A673 (cell line): ENCODE data around the gene TCERG1L. TPM values are rescaled to one million over a fixed set of nuclear protein-coding genes. Genes with fewer than 3 reads are reported as not detected.

Experiments
- BruUV-seq: library from RNA; stranded (reverse); fragments of 400-500 nt; replicated peaks from 2 replicates; lab custom pipeline; 2021; lab: Mats Ljungman, UMichigan
- CTCF ChIA-PET: fragments of 300-600 bp; sonication (Branson Sonifier 250); formaldehyde crosslinking; loops from one replicate; lab custom pipeline; 2022; ENCODE audit warnings: antibody characterized with exemption; lab: Charles Lee
- POLR2A ChIA-PET: fragments of 300-600 bp; sonication (Branson Sonifier 250); formaldehyde crosslinking; loops from one replicate; lab custom pipeline; 2022; ENCODE audit warnings: antibody characterized with exemption; ENCODE audit not compliant: low non-redundant PET; lab: Charles Lee
- DNase-seq: peaks from one replicate; pipeline ENCODE4 v3.0.0-alpha.2; 2015; ENCODE audit warnings: low spot score
- H3K27ac ChIP-seq: fragments of 200-600 bp; sonication (generic); 2 replicates; pipeline ENCODE4 v1.5.1; 2016; ENCODE audit warnings: mixed run types, low read depth, mild to moderate bottlenecking, mixed read lengths, antibody characterized with exemption, low read length; ENCODE audit not compliant: poor library complexity, severe bottlenecking
- H3K27me3 ChIP-seq: fragments of 200-600 bp; sonication (generic); replicated peaks from 2 replicates; pipeline ENCODE4 v1.6.1; 2017; ENCODE audit warnings: mixed run types, low read depth, mild to moderate bottlenecking, mixed read lengths, antibody characterized with exemption, low read length; ENCODE audit not compliant: insufficient read depth, poor library complexity
- H3K36me3 ChIP-seq: fragments of 200-600 bp; sonication (generic); 2 replicates; pipeline ENCODE4 v1.6.1; 2016; ENCODE audit warnings: mixed run types, mild to moderate bottlenecking, mixed read lengths, antibody characterized with exemption, low read length; ENCODE audit not compliant: insufficient read depth, poor library complexity, severe bottlenecking
- H3K4me1 ChIP-seq: fragments of 200-600 bp; sonication (generic); 2 replicates; pipeline ENCODE4 v1.6.1; 2017; ENCODE audit warnings: mixed run types, mild to moderate bottlenecking, mixed read lengths, antibody characterized with exemption, low read length; ENCODE audit not compliant: insufficient read depth, poor library complexity, severe bottlenecking
- H3K4me3 ChIP-seq: fragments of 200-600 bp; sonication (generic); 2 replicates; pipeline ENCODE4 v1.5.1; 2016; ENCODE audit warnings: low read depth, mixed run types, mild to moderate bottlenecking, mixed read lengths, low read length; ENCODE audit not compliant: poor library complexity, severe bottlenecking
- H3K9me3 ChIP-seq: fragments of 200-600 bp; sonication (generic); 2 replicates; pipeline ENCODE4 v1.6.1; 2016; ENCODE audit warnings: mixed run types, low read depth, mild to moderate bottlenecking, mixed read lengths, antibody characterized with exemption, low read length; ENCODE audit not compliant: poor library complexity, severe bottlenecking
- CTCF ChIP-seq: fragments of 300-800, 200-600 bp; sonication (generic); conservative IDR thresholded peaks from 2 replicates; pipeline ENCODE4 v1.5.1; 2017; ENCODE audit warnings: low read depth, mild to moderate bottlenecking, antibody characterized with exemption, low read length, moderate library complexity, mixed read lengths
- EZH2 ChIP-seq: fragments of 200-600 bp; sonication (generic); IDR thresholded peaks from 2 replicates; pipeline ENCODE4 v1.6.1; 2017; ENCODE audit warnings: borderline replicate concordance, low read depth, mild to moderate bottlenecking, mixed read lengths, antibody characterized with exemption, low read length; ENCODE audit not compliant: poor library complexity, severe bottlenecking
- intact Hi-C: fragments of 100-400 bp; cut with micrococcal nuclease; formaldehyde crosslinking; loops from one replicate; pipeline ENCODE4 v1.10.0; 2022; ENCODE audit not compliant: unreplicated experiment
- total RNA-seq: library from RNA; stranded (reverse); gene quantifications from 2 replicates; pipeline ENCODE4 v1.2.3, GENCODE V29; 2021

The TCERG1L gene
- total RNA-seq, 1 experiment from 2014 or later = 16.3 TPM

- TF ChIP-seq CTCF (no peak), EZH2 (no peak)
- intact Hi-C loops = no loop called here
- no TSS peak for BruUV-seq
Measured at GRCh38 chr10:131142517-131143380, 168.8 kb downstream of the TCERG1L start.

GRCh38 chr10:131141645-131142516, 169.6 kb downstream of the TCERG1L start:
- no peak overlapping the region for H3K27ac ChIP-seq
- no peaks in the 10 kb centered on the region for H3K36me3 ChIP-seq
- intact Hi-C loops = no loop called here
- BruUV-seq = no TSS peak
- DNase-seq = no peak
- POLR2A ChIA-PET = no interaction called here
- peaks cover 32% of the 10 kb centered on the region for H3K4me1 ChIP-seq
- CTCF ChIA-PET = no interaction called here
- no peaks in the 10 kb centered on the region for H3K27me3 ChIP-seq
- TF ChIP-seq CTCF = no peak
- no peak for TF ChIP-seq EZH2
- H3K9me3 ChIP-seq = no peaks in the 10 kb centered on the region
- H3K4me3 ChIP-seq = no peak overlapping the region

More at GRCh38 chr10:131142517-131143380, 168.8 kb downstream of the TCERG1L start:
- no peak for DNase-seq
- ChIA-PET POLR2A (no interaction called here), CTCF (no interaction called here)
- Histone ChIP-seq H3K36me3 (no peaks in the 10 kb centered on the region), H3K4me3 (no peak overlapping the region), H3K4me1 (peaks cover 34% of the 10 kb centered on the region), H3K27ac (no peak overlapping the region), H3K9me3 (no peaks in the 10 kb centered on the region), H3K27me3 (no peaks in the 10 kb centered on the region)

- H3K4me1 ChIP-seq = peaks cover 25% of the 10 kb centered on the region
- no TSS peak for BruUV-seq
- intact Hi-C loops = no loop called here
- H3K27me3 ChIP-seq = no peaks in the 10 kb centered on the region
- CTCF ChIA-PET = no interaction called here
- TF ChIP-seq CTCF (no peak), EZH2 (no peak)
- no peaks in the 10 kb centered on the region for H3K36me3 ChIP-seq
- no peaks in the 10 kb centered on the region for H3K9me3 ChIP-seq
- POLR2A ChIA-PET = no interaction called here
- H3K4me3 ChIP-seq = no peak overlapping the region
- no peak for DNase-seq
- no peak overlapping the region for H3K27ac ChIP-seq
Measured at GRCh38 chr10:131141207-131141606, 170.3 kb downstream of the TCERG1L start.
